Measurements from ENCODE around the gene OR10Z1. TPM values are rescaled to one million over a fixed set of nuclear protein-coding genes. Genes with fewer than 3 reads are reported as not detected.

Gene OR10Z1
- total RNA-seq, 4 donors from 2014 or later: not detected

DNA sequence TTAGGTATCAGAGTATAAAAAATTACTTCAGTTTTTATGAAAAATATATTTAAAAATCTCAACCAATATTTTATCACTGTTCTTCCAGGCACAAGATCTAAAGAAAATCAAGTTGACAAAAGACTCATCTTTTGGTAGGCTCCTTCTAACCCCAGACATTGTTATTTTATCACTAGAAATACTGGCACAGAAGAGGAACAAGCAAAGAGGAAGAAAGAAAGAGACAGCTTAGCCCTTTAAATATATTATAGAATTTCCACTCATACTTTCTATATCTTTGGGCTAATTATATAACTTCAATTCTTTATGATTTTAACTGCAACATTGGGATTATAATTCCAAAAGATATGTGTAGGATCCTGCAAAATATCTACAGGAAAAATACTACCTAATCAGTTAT lies 49.0 kb downstream of the OR10Z1 start:
- Histone ChIP-seq H3K27me3 (no peaks in the 10 kb centered on the region), H3K27ac (no peak overlapping the region), H3K36me3 (no peaks in the 10 kb centered on the region), H3K4me3 (replicated peaks in 1 of 3) (no peak overlapping the region), H3K9me3 (no peaks in the 10 kb centered on the region), H3K4me1 (no peaks in the 10 kb centered on the region)
- intact Hi-C loops (cut with DNase I): no loop called here
- DNase-seq: no peak
- TF ChIP-seq, protein P1, sequence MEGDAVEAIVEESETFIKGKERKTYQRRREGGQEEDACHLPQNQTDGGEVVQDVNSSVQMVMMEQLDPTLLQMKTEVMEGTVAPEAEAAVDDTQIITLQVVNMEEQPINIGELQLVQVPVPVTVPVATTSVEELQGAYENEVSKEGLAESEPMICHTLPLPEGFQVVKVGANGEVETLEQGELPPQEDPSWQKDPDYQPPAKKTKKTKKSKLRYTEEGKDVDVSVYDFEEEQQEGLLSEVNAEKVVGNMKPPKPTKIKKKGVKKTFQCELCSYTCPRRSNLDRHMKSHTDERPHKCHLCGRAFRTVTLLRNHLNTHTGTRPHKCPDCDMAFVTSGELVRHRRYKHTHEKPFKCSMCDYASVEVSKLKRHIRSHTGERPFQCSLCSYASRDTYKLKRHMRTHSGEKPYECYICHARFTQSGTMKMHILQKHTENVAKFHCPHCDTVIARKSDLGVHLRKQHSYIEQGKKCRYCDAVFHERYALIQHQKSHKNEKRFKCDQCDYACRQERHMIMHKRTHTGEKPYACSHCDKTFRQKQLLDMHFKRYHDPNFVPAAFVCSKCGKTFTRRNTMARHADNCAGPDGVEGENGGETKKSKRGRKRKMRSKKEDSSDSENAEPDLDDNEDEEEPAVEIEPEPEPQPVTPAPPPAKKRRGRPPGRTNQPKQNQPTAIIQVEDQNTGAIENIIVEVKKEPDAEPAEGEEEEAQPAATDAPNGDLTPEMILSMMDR (IDR thresholded peaks at IDR 0.05): no peak
- no peak for TF ChIP-seq POLR2A (IDR thresholded peaks at IDR 0.05)

DNA sequence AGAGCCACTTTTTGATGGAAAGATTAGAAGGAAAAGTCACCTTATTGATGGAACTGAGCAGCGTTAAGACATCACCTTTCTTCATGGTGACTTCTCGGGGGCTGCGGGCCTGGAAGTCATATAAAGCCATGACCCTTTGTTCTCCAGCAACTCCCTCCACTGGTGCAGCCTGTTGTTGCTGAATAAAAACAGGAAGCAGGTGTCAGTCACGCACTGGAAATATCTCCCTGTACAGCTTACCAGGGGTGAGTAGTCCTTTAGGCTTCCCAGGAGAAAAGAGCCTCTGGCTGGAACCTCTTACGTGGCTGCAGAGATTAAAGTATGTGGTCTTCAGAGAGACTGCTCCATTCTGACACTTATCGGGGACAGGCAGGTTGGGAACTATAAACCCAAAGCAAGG lies 49.5 kb downstream of the OR10Z1 start:
- WGBS, 2 donors: 52 to 64% methylated on average over 6 of the region's 6 CpGs
- H3K4me3 ChIP-seq (replicated peaks in 1 of 3): no peak overlapping the region
- no peaks in the 10 kb centered on the region for H3K36me3 ChIP-seq
- TF ChIP-seq, protein P1 (IDR thresholded peaks at IDR 0.05): no peak
- no peak for TF ChIP-seq POLR2A (IDR thresholded peaks at IDR 0.05)
- intact Hi-C loops (cut with DNase I): no loop called here
- DNase-seq: no peak
- no peak overlapping the region for H3K27ac ChIP-seq
- H3K9me3 ChIP-seq: no peaks in the 10 kb centered on the region
- H3K27me3 ChIP-seq: no peaks in the 10 kb centered on the region
- H3K4me1 ChIP-seq: no peaks in the 10 kb centered on the region

Other genes with a start within 250 kb of the OR10Z1 start
- gene OR10T2, start 205.8 kb upstream of the OR10Z1 start, total RNA-seq: not detected
- not detected for gene OR10K2, start 179.0 kb upstream of the OR10Z1 start, total RNA-seq
- not detected for gene OR10K1, start 143.4 kb upstream of the OR10Z1 start, total RNA-seq
- gene OR10R2, start 133.0 kb upstream of the OR10Z1 start, total RNA-seq: not detected
- not detected for gene OR6Y1, start 50.9 kb upstream of the OR10Z1 start, total RNA-seq
- not detected for gene OR6P1, start 34.7 kb upstream of the OR10Z1 start, total RNA-seq
- not detected for gene OR10X1, start 25.4 kb upstream of the OR10Z1 start, total RNA-seq
- gene SPTA1, start 81.4 kb downstream of the OR10Z1 start, total RNA-seq: under 1 TPM in 2 of 4 donors, not detected in 2; 0.10 to 0.11 TPM
- gene OR6K2, start 95.4 kb downstream of the OR10Z1 start, total RNA-seq: not detected
- gene OR6K3, start 115.5 kb downstream of the OR10Z1 start, total RNA-seq: not detected
- not detected for gene OR6K6, start 149.5 kb downstream of the OR10Z1 start, total RNA-seq
- not detected for gene OR6N1, start 166.9 kb downstream of the OR10Z1 start, total RNA-seq
- not detected for gene OR6N2, start 175.9 kb downstream of the OR10Z1 start, total RNA-seq
- gene MNDA, start 226.1 kb downstream of the OR10Z1 start, total RNA-seq: 1 to 10 TPM; 2.0 to 8.5 (median 2.6) TPM

All from thyroid gland (tissue), 4 donors.